ENCODE results near the gene GLIS1. TPM values are rescaled to one million over a fixed set of nuclear protein-coding genes. Genes with fewer than 3 reads are reported as not detected.

GLIS1 gene
- polyA plus RNA-seq, 4 donors: 2.1 to 3.6 (median 2.6) TPM

GRCh38 chr1:53553734-53554509 lies 185.0 kb downstream of the GLIS1 start:
- no peak for DNase-seq (ENCODE audit: low read depth in 4 of 4, low spot score in 3 of 4)

- DNase-seq (ENCODE audit: low read depth in 4 of 4, low spot score in 3 of 4): no peak
These were observed 185.8 kb downstream of the GLIS1 start for GRCh38 chr1:53552981-53553733.

- no peak for DNase-seq (ENCODE audit: low read depth in 4 of 4, low spot score in 3 of 4)
These were observed 186.7 kb downstream of the GLIS1 start for GRCh38 chr1:53552146-53552861.

GRCh38 chr1:53551428-53551995 lies 187.5 kb downstream of the GLIS1 start:
- DNase-seq (ENCODE audit: low read depth in 4 of 4, low spot score in 3 of 4): no peak

GRCh38 chr1:53550201-53550741 lies 188.7 kb downstream of the GLIS1 start:
- DNase-seq (ENCODE audit: low read depth in 4 of 4, low spot score in 3 of 4): no peak

GRCh38 chr1:53549781-53550180 lies 189.2 kb downstream of the GLIS1 start:
- no peak for DNase-seq (ENCODE audit: low read depth in 4 of 4, low spot score in 3 of 4)

GRCh38 chr1:53549287-53549686 lies 189.7 kb downstream of the GLIS1 start:
- DNase-seq (ENCODE audit: low read depth in 4 of 4, low spot score in 3 of 4): no peak

- no peak for DNase-seq (ENCODE audit: low read depth in 4 of 4, low spot score in 3 of 4)
These were observed 190.9 kb downstream of the GLIS1 start for GRCh38 chr1:53548031-53548491.

GRCh38 chr1:53547231-53547790 lies 191.7 kb downstream of the GLIS1 start:
- DNase-seq (ENCODE audit: low read depth in 4 of 4, low spot score in 3 of 4): no peak

- no peak for DNase-seq (ENCODE audit: low read depth in 4 of 4, low spot score in 3 of 4)
These were observed 192.4 kb downstream of the GLIS1 start for GRCh38 chr1:53546409-53547155.

GRCh38 chr1:53545663-53546408 lies 193.1 kb downstream of the GLIS1 start:
- DNase-seq (ENCODE audit: low read depth in 4 of 4, low spot score in 3 of 4): no peak

- DNase-seq (ENCODE audit: low read depth in 4 of 4, low spot score in 3 of 4): no peak
These were observed 194.0 kb downstream of the GLIS1 start for GRCh38 chr1:53544728-53545515.

- no peak for DNase-seq (ENCODE audit: low read depth in 4 of 4, low spot score in 3 of 4)
These were observed 194.9 kb downstream of the GLIS1 start for GRCh38 chr1:53543778-53544695.

GRCh38 chr1:53543130-53543777 lies 195.7 kb downstream of the GLIS1 start:
- no peak for DNase-seq (ENCODE audit: low read depth in 4 of 4, low spot score in 3 of 4)

GRCh38 chr1:53542551-53542950 lies 196.4 kb downstream of the GLIS1 start:
- DNase-seq (ENCODE audit: low read depth in 4 of 4, low spot score in 3 of 4): no peak

GRCh38 chr1:53541761-53542550 lies 197.0 kb downstream of the GLIS1 start:
- no peak for DNase-seq (ENCODE audit: low read depth in 4 of 4, low spot score in 3 of 4)

All from right renal pelvis (tissue), 4 donors.